ENCODE results near the gene TPM3. TPM values are rescaled to one million over a fixed set of nuclear protein-coding genes. Genes with fewer than 3 reads are reported as not detected.

TPM3 gene
- total and polyA plus RNA-seq, 9 of the 15 experiments (the other 6 are each of a cell fraction or from before 2014, with no cell fraction given), result 202 to 604 (median 421) TPM

- TF ChIP-seq RCOR1 (IDR thresholded peaks at IDR 0.05; ENCODE audit: borderline replicate concordance in 1 of 2, low read depth in 2 of 2, low read length in 2 of 2) (peak in 1 of 2 experiments; percentile 84; a peak in 1 of 4 replicates), TBL1XR1 (IDR thresholded peaks at IDR 0.05; ENCODE audit: low read length in 2 of 2) (peak in 1 of 2 experiments; percentile 88; a peak in 2 of 4 replicates), ATF1 (CRISPR knock-in tag; IDR thresholded peaks at IDR 0.05) (no peak), ATF1 (tag; IDR thresholded peaks at IDR 0.05) (peak; percentile 85), CBX3 (IDR thresholded peaks at IDR 0.05; ENCODE audit: borderline replicate concordance in 1 of 2, low read length in 2 of 2) (peak in 1 of 2 experiments; percentile 89; a peak in 2 of 3 replicates), RUNX1 (IDR thresholded peaks at IDR 0.05; ENCODE audit: low read depth) (no peak), SP1 (CRISPR knock-in tag; IDR thresholded peaks at IDR 0.05) (0 out of 2 replicates have a peak, but pooled peaks have one; percentile 64), ETV5 (CRISPR knock-in tag; IDR thresholded peaks at IDR 0.05; ENCODE audit: low read depth) (peak; percentile 97), WHSC1 (IDR thresholded peaks at IDR 0.05; ENCODE audit: low read length) (no peak), ELF2 (CRISPR knock-in tag; IDR thresholded peaks at IDR 0.05) (peak; percentile 83; the same call in 1 of the 2 replicates), ZHX1 (conservative IDR thresholded peaks at IDR 0.05; ENCODE audit: low read length) (0 out of 2 replicates have a peak, but pooled peaks have one; percentile 48), NCOA1 (IDR thresholded peaks at IDR 0.05; ENCODE audit: low read depth) (peak; percentile 80), HDAC3 (IDR thresholded peaks at IDR 0.05; ENCODE audit: borderline replicate concordance, partially characterized antibody) (peak; percentile 89), CREB1 (IDR thresholded peaks at IDR 0.05) (0 out of 2 replicates have a peak, but pooled peaks have one; percentile 26), CREB1 (CRISPR knock-in tag; IDR thresholded peaks at IDR 0.05) (peak; percentile 49; the same call in 1 of the 2 replicates), TRIM24 (IDR thresholded peaks at IDR 0.05) (peak; percentile 82 to 91), ZNF133 (CRISPR knock-in tag; IDR thresholded peaks at IDR 0.05) (no peak), MCM3 (IDR thresholded peaks at IDR 0.05) (no peak), ZBTB11 (CRISPR knock-in tag; IDR thresholded peaks at IDR 0.05) (peak in 1 of 3 experiments; percentile 68; a peak in 1 of 6 replicates), SIN3B (IDR thresholded peaks at IDR 0.05; ENCODE audit: low read depth) (no peak), NFIX (CRISPR knock-in tag; IDR thresholded peaks at IDR 0.05; ENCODE audit: low read depth) (no peak), E2F3 (CRISPR knock-in tag; IDR thresholded peaks at IDR 0.05) (no peak), POLR3A (IDR thresholded peaks at IDR 0.05; ENCODE audit: borderline replicate concordance, extremely low read depth, insufficient read depth, insufficient read length) (no peak), NCOA4 (IDR thresholded peaks at IDR 0.05; ENCODE audit: partially characterized antibody) (no peak)
Observed at GRCh38 chr1:154157520-154158306, 34.2 kb downstream of the TPM3 start (continued).

All from K562 (cell line).